GM12873 (cell line): ENCODE measurements around the gene JPH2.
A peak's percentile ranks its signal among the peaks of the same experiment; 100 is the strongest.

ENCODE experiments used
- CTCF ChIP-seq: IDR thresholded peaks from 2 replicates; pipeline ENCODE4 v1.5.1; 2012; ENCODE audit warnings: low read depth, mild to moderate bottlenecking, moderate library complexity, low read length, control low read depth; ENCODE audit not compliant: insufficient read depth; ENCODE audit errors: missing control alignments

Gene JPH2

GRCh38 chr20:44111712-44112335 is 75.2 kb downstream of the JPH2 start:
- TF ChIP-seq CTCF = no peak

- TF ChIP-seq CTCF = no peak
Measured at GRCh38 chr20:44110816-44111568, 76.0 kb downstream of the JPH2 start.

DNA sequence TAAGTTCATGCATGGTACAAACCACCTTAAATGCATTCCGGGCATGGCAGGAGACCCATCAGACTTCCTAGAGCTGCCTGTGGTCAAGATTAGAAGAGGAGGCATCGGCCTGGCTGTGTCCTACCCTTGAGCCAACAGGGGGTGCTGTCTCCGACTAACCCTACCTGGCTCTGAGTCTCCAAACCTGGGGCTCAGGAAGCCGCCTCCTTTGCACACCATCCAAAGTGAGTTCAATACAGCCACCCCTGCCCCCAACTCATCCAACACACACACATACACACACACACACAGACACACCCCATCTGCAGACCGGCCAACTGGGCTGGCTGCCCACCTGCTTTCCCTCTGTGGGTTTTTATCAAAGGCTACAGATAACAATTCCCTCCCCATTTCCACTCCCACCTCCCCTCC is 77.0 kb downstream of the JPH2 start:
- peak; percentile 44 for TF ChIP-seq CTCF

DNA sequence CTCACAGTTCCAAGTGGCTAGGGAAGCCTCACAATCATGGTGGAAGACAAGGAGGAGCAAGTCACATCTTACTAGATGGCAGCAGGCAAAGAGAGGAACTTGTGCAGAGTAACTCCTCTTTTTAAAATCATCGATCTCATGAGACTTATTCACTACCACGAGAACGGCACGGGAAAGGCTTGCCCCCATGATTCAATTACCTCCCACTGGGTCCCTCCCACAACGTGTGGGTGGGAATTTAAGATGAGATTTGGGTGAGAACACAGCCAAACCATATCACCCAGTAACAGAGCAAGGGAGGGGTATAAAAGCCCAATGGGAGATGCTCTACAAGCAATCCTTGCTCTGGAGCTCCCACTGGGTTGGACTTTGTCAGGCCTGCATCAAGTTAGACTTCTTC is 80.4 kb downstream of the JPH2 start:
- no peak for TF ChIP-seq CTCF

DNA sequence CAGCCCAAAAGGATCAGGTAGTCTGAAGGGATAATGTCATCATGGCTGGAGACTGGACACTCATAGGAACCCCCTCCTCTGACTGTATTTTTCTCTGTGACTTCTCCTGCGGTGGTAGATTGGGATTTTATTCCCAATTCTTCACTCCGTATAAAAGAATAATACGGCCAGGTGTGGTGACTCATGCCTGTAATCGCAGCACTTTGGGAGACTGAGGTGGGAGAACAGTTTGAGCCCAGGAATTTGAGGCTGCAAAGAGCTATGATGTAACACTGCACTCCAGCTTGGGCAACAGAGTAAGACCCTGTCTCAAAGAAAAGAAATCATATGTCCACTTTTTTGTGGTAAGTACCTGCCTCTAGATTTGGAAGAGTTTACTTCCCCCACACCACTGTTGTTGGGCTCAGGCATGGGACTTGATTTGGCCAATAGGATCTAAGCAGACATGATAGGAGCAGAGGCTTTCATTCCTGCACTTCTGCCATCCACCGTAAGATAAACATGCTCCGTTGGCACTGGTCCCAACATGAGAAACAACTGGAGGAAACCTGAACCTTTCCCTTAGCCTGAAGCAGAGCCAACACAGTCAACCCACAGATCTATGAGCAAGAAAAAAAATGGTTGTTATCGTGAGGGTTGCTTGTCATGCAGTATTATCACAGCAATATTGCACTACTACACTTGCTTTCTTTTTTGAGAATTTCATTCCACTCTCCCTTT is 82.0 kb downstream of the JPH2 start:
- TF ChIP-seq CTCF = no peak

- no peak for TF ChIP-seq CTCF
Measured at GRCh38 chr20:44102582-44102981, 84.4 kb downstream of the JPH2 start.

DNA sequence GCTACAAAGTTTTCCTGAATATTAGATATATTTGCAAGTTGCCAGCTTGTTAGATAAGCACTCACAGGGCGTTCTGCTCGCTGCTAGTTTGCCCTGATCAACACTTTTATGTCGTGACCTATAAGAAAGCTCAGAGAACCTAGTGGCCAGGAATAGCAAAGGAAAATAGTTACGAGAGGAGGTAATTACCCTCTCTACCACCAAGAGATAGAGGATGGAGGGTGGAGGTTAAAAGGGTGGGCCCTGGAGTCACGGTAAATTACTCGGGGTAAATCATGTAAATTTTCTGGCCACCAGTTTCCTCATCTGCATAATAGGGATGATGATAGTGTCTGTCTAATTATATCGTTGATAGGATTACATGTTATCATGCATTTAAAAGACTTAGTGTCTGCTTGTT is 87.2 kb downstream of the JPH2 start:
- TF ChIP-seq CTCF = no peak
